A549 (cell line): ENCODE results near the gene NR2F1.

Experiments
- CBX8 ChIP-seq: fragments of 200-600 bp; sonication (generic); IDR thresholded peaks from 2 replicates; pipeline ENCODE4 v1.6.1; 2016
- CTCF ChIP-seq: fragments of >200 bp; sonication (Bioruptor Twin); formaldehyde crosslinking; IDR thresholded peaks from 3 replicates; pipeline ENCODE4 v1.5.1; 2016
- REST ChIP-seq: fragments of 200-600 bp; sonication (generic); IDR thresholded peaks from 2 replicates; pipeline ENCODE4 v1.6.1; 2016; ENCODE audit warnings: antibody characterized with exemption, mild to moderate bottlenecking, moderate library complexity
- SMC3 ChIP-seq: fragments of >200 bp; sonication (Bioruptor Twin); formaldehyde crosslinking; IDR thresholded peaks from 3 replicates; pipeline ENCODE4 v1.6.1; 2018; ENCODE audit warnings: inconsistent platforms
- USF2 ChIP-seq: fragments of 450-650 bp; IDR thresholded peaks from 2 replicates; pipeline ENCODE4 v1.6.1; 2014; ENCODE audit warnings: antibody characterized with exemption

DNA sequence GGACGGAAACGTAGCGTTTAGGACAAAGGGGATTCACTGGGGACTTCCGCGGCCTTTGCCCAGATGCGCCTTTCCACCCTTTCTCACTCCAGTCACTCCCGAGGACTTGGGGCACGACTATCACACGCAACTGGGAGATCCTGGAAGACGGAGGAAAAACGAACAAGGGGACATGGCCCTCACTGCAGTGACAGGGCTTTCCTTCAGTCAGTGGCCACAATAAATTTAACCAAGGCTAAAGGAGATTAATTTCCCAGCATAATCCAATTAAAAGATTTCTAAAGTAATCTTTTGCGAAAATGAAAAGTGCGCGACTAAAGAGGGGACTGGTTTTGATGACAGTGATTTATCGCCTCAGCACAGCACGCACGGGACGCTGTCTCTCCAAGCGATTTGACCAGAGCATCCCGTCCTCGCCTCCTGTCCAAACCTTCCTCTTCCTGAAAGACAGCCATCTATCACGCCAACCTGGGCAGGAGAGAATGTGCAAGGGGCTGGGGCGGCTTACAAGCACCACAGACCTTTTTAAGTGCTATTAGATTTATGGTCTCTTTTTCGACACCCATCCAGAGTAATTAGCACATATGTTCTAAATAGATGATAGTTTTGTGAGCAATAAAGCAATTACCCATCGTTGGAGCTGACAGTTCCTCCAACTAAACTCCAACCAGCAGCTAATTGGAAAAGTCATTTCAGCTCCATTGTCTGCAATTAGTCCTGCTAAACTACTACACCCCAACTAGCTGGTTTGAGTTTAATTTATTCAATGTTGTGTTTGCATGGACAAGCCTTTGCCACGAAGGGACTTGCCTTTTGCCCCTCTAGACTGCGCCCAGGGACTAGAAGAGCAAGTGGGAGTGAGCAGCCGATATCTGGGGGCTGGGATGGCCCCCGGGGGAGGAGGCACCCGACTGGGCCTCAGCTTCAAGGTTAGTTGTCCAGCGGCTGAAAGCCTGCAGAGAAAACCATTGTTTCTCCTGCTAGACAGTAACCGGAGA lies 9.4 kb upstream of the NR2F1 start:
- no peak for TF ChIP-seq CBX8
- no peak for TF ChIP-seq REST
- TF ChIP-seq SMC3: no peak
- no peak for TF ChIP-seq CTCF
- no peak for TF ChIP-seq USF2
